DND-41 (cell line): Measurements from ENCODE around the gene ERAP2.
"Not testable (repeated sequence)": the region's sequence is repeated elsewhere in the genome, so short reads cannot be mapped to it uniquely, and the experiment has no call there.

Experiments used
- ATAC-seq: fragments of 200-7000 bp; cut with Tn5 transposase; 3 replicates; pipeline ENCODE4 v1.9.1; 2021; ENCODE audit warnings: low read depth; ENCODE audit not compliant: insufficient read depth
- DNase-seq: peaks from one replicate; pipeline ENCODE4 v3.0.0-alpha.2; 2020
- H2AFZ ChIP-seq: 2 replicates; pipeline ENCODE4 v1.6.0; 2012; ENCODE audit warnings: low read depth, low read length
- H3K27ac ChIP-seq: 2 replicates; pipeline ENCODE4 v1.5.1; 2012; ENCODE audit warnings: low read length, inconsistent platforms
- H3K27me3 ChIP-seq: fragments of 200-600 bp; sonication (generic); 2 replicates; pipeline ENCODE4 v1.6.0; 2012; ENCODE audit warnings: low read length, mild to moderate bottlenecking, inconsistent platforms; ENCODE audit not compliant: insufficient read depth, poor library complexity
- H3K36me3 ChIP-seq: 2 replicates; pipeline ENCODE4 v1.5.1; 2012; ENCODE audit warnings: low read length, inconsistent platforms; ENCODE audit not compliant: insufficient read depth
- H3K4me1 ChIP-seq: 2 replicates; pipeline ENCODE4 v1.5.1; 2012; ENCODE audit warnings: mild to moderate bottlenecking, low read length; ENCODE audit not compliant: insufficient read depth
- H3K4me2 ChIP-seq: 2 replicates; pipeline ENCODE4 v1.6.0; 2012; ENCODE audit warnings: mild to moderate bottlenecking, moderate library complexity, low read length, inconsistent platforms; ENCODE audit not compliant: insufficient read depth
- H3K4me3 ChIP-seq, 2 experiments: fragments of 200-600 bp in 1 of 2; shearing (Covaris generic) in 1 of 2; 2 replicates each; pipeline ENCODE4 v1.5.1; 2012 to 2016; ENCODE audit warnings: inconsistent platforms in 2 of 2, low read length in 2 of 2, mild to moderate bottlenecking in 2 of 2, low read depth in 1 of 2, moderate library complexity in 1 of 2
- H3K79me2 ChIP-seq: 2 replicates; pipeline ENCODE4 v1.6.0; 2012; ENCODE audit warnings: low read length, inconsistent platforms; ENCODE audit not compliant: insufficient read depth
- H3K9ac ChIP-seq: 2 replicates; pipeline ENCODE4 v1.6.0; 2012; ENCODE audit warnings: low read depth, mild to moderate bottlenecking, inconsistent platforms, low read length, moderate library complexity
- H3K9me3 ChIP-seq: 2 replicates; pipeline ENCODE4 v1.5.1; 2012; ENCODE audit warnings: low read length, moderate library complexity, mild to moderate bottlenecking, inconsistent platforms; ENCODE audit not compliant: insufficient read depth, severe bottlenecking
- H4K20me1 ChIP-seq: 2 replicates; pipeline ENCODE4 v1.6.0; 2012; ENCODE audit warnings: low read length; ENCODE audit not compliant: insufficient read depth
- EZH2 ChIP-seq: IDR thresholded peaks from 3 replicates; pipeline ENCODE4 v1.6.1; 2012; ENCODE audit warnings: borderline replicate concordance, low read depth, mild to moderate bottlenecking, moderate library complexity, low read length, inconsistent platforms; ENCODE audit not compliant: severe bottlenecking
- TF ChIP-seq, protein P1 (sequence below): IDR thresholded peaks from 2 replicates; pipeline ENCODE4 v1.5.1; 2012; ENCODE audit warnings: borderline replicate concordance, low read length, moderate library complexity, mild to moderate bottlenecking; ENCODE audit not compliant: poor library complexity, severe bottlenecking; ENCODE audit errors: extremely low read depth

ERAP2 gene

DNA sequence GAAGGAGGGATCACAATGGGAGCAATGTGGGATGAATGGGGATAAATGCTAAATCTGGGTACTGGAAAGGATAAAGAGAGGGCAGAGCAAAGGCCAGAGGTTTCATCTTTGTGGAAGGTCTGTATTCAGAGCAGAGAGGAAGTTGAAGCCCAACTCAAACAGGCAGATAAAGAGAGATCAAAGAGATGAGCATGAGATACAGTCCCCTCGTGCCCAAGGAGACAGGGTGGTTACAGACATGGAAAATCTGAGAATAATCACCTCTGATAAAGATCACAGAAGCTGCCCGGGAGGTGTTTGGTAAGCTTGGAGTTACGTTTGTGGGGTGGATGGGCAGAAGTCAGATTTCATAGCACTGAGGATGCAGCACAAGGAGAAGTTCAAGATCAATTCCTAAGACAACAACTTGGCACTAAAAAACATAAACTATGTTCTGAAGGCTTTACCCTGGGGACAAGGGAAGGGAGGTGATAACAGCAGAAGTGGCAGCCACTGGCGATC is 459 bp upstream of the ERAP2 start:
- peak overlapping the region; percentile 77 for H3K9ac ChIP-seq
- H3K4me3 ChIP-seq: peak overlapping the region; percentile 81 to 86
- peaks cover 45% of the 10 kb centered on the region for H3K79me2 ChIP-seq
- peak overlapping the region; percentile 97 for H3K27ac ChIP-seq
- no peaks in the 10 kb centered on the region for H4K20me1 ChIP-seq
- H3K4me2 ChIP-seq: peak overlapping the region; percentile 84
- no peaks in the 10 kb centered on the region for H3K9me3 ChIP-seq
- DNase-seq (peak; percentile 67), ATAC-seq (peak; percentile 78)
- peak overlapping the region; percentile 81 for H2AFZ ChIP-seq
- no peaks in the 10 kb centered on the region for H3K27me3 ChIP-seq
- H3K36me3 ChIP-seq: peaks cover 15% of the 10 kb centered on the region
- TF ChIP-seq EZH2: no peak
- TF ChIP-seq, protein P1, sequence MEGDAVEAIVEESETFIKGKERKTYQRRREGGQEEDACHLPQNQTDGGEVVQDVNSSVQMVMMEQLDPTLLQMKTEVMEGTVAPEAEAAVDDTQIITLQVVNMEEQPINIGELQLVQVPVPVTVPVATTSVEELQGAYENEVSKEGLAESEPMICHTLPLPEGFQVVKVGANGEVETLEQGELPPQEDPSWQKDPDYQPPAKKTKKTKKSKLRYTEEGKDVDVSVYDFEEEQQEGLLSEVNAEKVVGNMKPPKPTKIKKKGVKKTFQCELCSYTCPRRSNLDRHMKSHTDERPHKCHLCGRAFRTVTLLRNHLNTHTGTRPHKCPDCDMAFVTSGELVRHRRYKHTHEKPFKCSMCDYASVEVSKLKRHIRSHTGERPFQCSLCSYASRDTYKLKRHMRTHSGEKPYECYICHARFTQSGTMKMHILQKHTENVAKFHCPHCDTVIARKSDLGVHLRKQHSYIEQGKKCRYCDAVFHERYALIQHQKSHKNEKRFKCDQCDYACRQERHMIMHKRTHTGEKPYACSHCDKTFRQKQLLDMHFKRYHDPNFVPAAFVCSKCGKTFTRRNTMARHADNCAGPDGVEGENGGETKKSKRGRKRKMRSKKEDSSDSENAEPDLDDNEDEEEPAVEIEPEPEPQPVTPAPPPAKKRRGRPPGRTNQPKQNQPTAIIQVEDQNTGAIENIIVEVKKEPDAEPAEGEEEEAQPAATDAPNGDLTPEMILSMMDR: no peak
- peaks cover 72% of the 10 kb centered on the region for H3K4me1 ChIP-seq

DNA sequence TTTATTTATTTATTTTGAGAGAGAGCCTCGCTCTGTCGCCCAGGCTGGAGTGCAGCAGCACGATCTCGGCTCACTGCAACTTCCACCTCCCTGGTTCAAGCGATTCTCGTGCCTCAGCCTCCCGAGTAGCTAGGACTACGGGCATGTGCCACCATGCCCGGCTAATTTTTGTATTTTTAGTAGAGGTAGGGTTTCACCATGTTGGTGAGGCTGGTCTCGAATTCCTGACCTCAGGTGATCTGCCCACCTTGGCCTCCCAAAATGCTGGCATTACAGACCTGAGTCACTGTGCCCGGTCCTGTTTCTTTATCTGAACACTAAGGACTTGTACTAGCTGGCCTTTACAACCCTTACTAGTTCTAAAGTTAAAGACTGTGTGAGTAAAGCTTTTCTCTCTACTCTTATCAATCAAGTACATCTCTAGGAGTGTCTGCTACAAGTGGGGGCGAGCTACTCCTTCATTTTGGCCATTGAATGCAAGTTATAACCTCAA is 723 bp downstream of the ERAP2 start:
- Histone ChIP-seq H3K79me2 (peaks cover 57% of the 10 kb centered on the region), H3K4me1 (peaks cover 72% of the 10 kb centered on the region), H3K4me3 (peak overlapping the region; percentile 81 to 86; a peak in 3 of 4 replicates), H3K27ac (peak overlapping the region; percentile 97), H3K9ac (peak overlapping the region; percentile 77), H2AFZ (peak overlapping the region; percentile 81), H3K36me3 (peaks cover 27% of the 10 kb centered on the region), H3K4me2 (peak overlapping the region; percentile 84)
- H3K9me3 ChIP-seq, H4K20me1 ChIP-seq, H3K27me3 ChIP-seq: not testable (repeated sequence)
- ATAC-seq (peak; percentile 35), DNase-seq (peak; percentile 44)

DNA sequence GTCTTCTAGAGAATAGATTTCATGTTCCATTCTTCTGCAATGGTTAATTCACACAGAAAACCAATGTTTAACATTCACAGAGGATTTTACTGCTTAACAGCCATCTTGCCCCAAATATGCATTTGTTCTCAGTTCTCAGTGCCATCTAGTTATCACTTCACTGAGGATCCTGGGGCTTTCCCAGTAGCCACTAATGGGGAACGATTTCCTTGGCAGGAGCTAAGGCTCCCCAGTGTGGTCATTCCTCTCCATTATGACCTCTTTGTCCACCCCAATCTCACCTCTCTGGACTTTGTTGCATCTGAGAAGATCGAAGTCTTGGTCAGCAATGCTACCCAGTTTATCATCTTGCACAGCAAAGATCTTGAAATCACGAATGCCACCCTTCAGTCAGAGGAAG is 3.4 kb downstream of the ERAP2 start:
- H3K4me1 ChIP-seq: peaks cover 82% of the 10 kb centered on the region
- H3K9ac ChIP-seq: no peak overlapping the region
- no peaks in the 10 kb centered on the region for H3K27me3 ChIP-seq
- TF ChIP-seq, protein P1: no peak
- no peak for TF ChIP-seq EZH2
- H3K4me2 ChIP-seq: peak overlapping the region; percentile 37; the same call in 1 of the 2 replicates
- peaks cover 79% of the 10 kb centered on the region for H3K79me2 ChIP-seq
- no peak overlapping the region for H2AFZ ChIP-seq
- H3K4me3 ChIP-seq: peak overlapping the region in 1 of 2 experiments; percentile 8; a peak in 1 of 4 replicates
- no peak for ATAC-seq
- H3K27ac ChIP-seq: peak overlapping the region; percentile 43; the same call in 1 of the 2 replicates
- peaks cover 4% of the 10 kb centered on the region; the same call in 1 of the 2 replicates for H4K20me1 ChIP-seq
- no peak for DNase-seq
- H3K9me3 ChIP-seq: no peaks in the 10 kb centered on the region
- H3K36me3 ChIP-seq: peaks cover 53% of the 10 kb centered on the region

DNA sequence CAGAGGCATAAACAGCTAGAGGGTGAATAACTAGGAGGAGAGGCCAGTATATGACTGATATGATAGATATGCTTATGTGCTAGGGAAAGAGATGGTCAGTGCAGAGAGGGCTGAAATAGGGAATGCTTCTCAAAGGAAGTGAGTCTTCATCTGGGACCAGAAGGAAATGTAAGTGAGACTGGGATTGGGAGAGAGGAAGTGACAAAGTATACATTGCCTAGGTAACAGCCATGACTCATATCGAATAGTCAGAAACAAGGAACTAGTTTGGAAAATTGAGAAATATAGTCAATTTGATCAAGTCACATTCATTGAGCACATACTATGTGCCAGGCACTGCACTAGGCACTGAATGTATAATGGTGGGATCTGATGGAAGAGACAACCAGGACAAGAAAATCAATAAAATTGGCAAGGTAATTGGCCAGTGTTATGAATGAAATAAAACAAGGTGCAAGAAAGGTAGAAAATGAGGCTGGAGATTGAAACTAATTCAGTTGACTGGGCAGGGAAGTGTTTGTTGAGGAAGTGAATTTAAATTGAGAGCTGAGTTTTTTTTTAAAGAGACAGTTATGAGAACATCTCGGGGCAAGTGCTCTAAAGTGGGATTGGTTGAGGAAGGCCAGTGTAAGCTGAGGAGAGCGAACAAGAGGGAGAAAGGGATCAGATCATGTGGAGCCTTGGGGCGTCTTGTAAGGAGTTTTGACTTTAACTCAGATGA is 4.3 kb downstream of the ERAP2 start:
- Histone ChIP-seq H3K79me2 (peaks cover 80% of the 10 kb centered on the region), H3K4me3 (no peak overlapping the region), H3K4me2 (peak overlapping the region; percentile 37), H3K27me3 (no peaks in the 10 kb centered on the region), H3K4me1 (peaks cover 80% of the 10 kb centered on the region), H3K9ac (no peak overlapping the region), H3K9me3 (no peaks in the 10 kb centered on the region), H4K20me1 (peaks cover 4% of the 10 kb centered on the region; the same call in 1 of the 2 replicates), H3K27ac (peak overlapping the region; percentile 32), H3K36me3 (peaks cover 62% of the 10 kb centered on the region), H2AFZ (no peak overlapping the region)
- no peak for ATAC-seq
- no peak for DNase-seq
- TF ChIP-seq EZH2: no peak
- TF ChIP-seq, protein P1: no peak
